ENCODE data around the gene C5orf47. TPM values are rescaled to one million over a fixed set of nuclear protein-coding genes. Genes with fewer than 3 reads are reported as not detected.

The C5orf47 gene
- total RNA-seq, 1 donor: not detected

DNA sequence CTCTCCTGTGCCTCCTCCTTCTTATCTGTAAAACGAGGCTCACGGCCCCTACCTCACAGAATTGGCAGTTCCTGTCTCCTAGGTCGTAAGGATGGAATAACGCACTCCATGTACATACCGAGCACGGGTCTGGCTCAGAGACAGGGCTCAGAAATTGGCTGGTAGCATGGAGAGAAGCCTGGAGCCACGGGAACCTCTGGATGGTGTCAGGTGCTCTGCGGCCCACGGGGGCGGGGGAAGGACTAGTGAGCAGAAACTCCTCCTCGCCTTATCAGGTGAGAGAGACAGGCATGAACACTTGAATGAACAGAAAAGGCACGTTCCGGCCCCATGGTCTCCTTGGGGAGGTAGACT is 15.4 kb upstream of the C5orf47 start:
- TF ChIP-seq CTCF (IDR thresholded peaks at IDR 0.05; ENCODE audit: insufficient read depth, low read length): no peak
- peak overlapping the region; percentile 65 for H3K4me3 ChIP-seq (ENCODE audit: low read depth, low read length)
- DNase-seq (ENCODE audit: low read depth): no peak

GRCh38 chr5:173974688-173975239 is 14.2 kb upstream of the C5orf47 start:
- H3K4me3 ChIP-seq (ENCODE audit: low read depth, low read length): no peak overlapping the region
- no peak for TF ChIP-seq CTCF (IDR thresholded peaks at IDR 0.05; ENCODE audit: insufficient read depth, low read length)
- no peak for DNase-seq (ENCODE audit: low read depth)

DNA sequence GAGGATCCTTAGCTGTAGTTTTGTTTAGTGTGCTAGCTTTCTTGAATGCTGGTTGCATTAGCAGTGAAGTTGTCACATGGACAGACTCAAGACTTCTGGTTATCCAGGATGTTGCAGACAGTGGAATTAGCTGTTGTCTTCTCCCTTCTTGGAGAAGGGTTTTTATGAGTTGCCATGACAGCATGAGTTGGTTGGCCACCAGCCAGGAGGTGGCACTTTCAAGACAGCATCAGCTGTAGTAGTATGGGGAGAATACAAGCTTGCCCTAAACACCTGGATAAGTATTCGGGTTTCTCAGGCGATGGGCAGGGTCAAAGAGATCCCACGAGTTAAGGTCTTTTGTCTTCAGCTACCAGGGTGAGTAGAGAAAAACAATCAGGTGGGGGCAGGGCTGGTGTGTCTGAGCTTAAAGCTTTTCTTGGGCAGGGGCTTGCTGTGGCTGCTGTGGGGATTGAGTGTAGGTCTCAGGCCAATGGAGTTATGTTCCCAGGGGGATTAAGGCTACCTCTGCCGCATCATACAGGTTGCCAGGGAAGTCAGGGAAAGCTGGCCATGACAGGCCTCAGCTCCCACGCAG is 7.7 kb upstream of the C5orf47 start:
- no peak for DNase-seq (ENCODE audit: low read depth)
- no peak for TF ChIP-seq CTCF (IDR thresholded peaks at IDR 0.05; ENCODE audit: insufficient read depth, low read length)
- no peak overlapping the region for H3K4me3 ChIP-seq (ENCODE audit: low read depth, low read length)

DNA sequence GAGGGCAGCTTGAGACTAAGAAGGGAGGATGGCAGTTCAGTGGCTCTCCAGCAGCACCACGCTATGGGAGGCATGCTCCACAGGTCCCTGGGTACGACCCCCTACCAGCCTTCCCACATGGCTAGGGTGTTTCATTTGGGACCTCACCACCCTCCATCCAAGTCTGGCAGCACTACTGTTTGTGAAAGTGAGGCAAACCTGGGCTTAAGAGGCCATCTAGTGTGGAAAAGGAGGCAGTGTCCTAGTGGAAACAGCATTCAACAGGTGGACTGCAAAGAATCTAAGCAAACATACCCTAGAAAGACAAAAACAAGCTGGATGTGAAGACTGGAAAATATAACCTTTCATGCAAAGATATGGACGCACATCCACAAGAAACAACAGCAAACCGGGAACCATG is 4.8 kb upstream of the C5orf47 start:
- TF ChIP-seq CTCF (IDR thresholded peaks at IDR 0.05; ENCODE audit: insufficient read depth, low read length): peak; percentile 35
- DNase-seq (ENCODE audit: low read depth): peak; percentile 19
- H3K4me3 ChIP-seq (ENCODE audit: low read depth, low read length): no peak overlapping the region

DNA sequence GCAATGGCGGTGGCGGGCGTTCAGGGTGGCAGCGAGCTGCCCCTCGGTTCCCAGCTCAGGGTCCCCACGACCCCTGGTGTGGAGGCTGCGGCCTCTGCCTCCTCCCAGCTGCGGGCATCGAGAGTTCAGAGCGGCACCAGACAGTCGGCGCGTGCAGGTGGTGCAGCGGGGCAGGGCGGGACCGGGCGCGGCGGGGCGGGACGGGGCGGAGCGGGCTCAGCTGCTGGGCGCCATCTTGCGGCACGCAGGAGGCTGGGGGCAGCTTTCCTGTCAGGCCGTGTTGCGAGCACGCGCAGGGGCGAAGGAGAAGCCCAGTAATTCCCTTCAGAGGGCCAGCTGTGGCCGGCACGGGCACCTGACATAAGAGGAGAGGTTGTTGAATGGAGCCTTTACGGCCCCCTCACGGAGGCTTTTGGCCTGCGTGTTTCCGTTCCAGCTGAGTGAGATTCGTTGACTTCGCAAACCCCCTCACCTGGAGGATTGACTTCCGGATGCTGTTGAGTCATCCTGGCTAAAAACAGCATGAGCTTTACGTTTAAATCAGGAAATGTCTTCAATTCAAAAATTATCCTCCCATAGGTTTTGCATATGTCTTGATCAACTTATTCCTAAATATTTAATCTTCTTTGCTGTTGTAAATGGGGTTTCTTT is 587 bp downstream of the C5orf47 start:
- TF ChIP-seq CTCF (IDR thresholded peaks at IDR 0.05; ENCODE audit: insufficient read depth, low read length): no peak
- DNase-seq (ENCODE audit: low read depth): no peak
- H3K4me3 ChIP-seq (ENCODE audit: low read depth, low read length): no peak overlapping the region

GRCh38 chr5:173997331-173997730 is 8.4 kb downstream of the C5orf47 start:
- no peak for DNase-seq (ENCODE audit: low read depth)
- TF ChIP-seq CTCF (IDR thresholded peaks at IDR 0.05; ENCODE audit: insufficient read depth, low read length): no peak
- H3K4me3 ChIP-seq (ENCODE audit: low read depth, low read length): no peak overlapping the region

Data from fibroblast of the aortic adventitia (primary cell).